Putamen (tissue), 1 donor: ENCODE data around the gene EIF2A.
"Not testable (repeated sequence)": the region's sequence is repeated elsewhere in the genome, so short reads cannot be mapped to it uniquely, and the experiment has no call there.

Experiments
- DNase-seq: peaks from one replicate; pipeline ENCODE4 v3.0.0-alpha.2; 2016; ENCODE audit warnings: low spot score

The EIF2A gene

DNA sequence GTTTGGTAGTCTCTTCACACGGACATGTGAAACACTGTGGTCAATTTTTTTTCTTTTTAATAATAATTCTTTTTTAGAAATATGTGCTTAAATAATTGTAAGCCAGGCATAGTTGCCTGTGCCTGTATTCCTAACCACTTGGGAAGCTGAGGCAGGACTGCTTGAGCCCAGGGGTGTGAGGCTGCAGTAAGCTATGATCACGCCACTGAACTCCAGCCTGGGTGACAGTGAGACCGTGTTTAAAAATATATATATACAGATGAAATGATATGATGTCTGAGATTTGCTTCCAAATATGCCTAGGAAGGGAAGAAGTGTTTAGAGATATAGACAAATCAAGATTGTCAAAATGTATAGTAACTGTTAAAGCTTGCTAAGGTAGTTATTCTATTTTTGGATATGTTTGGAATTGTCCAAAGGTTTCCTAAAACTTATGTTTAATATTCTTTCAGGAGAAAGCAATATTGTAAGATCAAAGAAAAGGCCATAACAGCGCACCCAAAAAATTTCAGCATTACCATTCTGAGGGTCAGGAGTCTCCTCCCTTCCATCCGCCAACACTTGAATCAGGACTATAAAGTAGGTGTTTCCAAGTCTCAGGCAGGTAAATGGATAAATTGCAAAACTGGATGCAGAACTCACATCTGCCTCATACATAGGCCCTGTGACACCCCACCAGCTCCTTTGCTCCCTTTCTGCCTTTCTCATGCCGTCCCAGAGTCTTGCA lies 56.0 kb downstream of the EIF2A start:
- no peak for DNase-seq

DNA sequence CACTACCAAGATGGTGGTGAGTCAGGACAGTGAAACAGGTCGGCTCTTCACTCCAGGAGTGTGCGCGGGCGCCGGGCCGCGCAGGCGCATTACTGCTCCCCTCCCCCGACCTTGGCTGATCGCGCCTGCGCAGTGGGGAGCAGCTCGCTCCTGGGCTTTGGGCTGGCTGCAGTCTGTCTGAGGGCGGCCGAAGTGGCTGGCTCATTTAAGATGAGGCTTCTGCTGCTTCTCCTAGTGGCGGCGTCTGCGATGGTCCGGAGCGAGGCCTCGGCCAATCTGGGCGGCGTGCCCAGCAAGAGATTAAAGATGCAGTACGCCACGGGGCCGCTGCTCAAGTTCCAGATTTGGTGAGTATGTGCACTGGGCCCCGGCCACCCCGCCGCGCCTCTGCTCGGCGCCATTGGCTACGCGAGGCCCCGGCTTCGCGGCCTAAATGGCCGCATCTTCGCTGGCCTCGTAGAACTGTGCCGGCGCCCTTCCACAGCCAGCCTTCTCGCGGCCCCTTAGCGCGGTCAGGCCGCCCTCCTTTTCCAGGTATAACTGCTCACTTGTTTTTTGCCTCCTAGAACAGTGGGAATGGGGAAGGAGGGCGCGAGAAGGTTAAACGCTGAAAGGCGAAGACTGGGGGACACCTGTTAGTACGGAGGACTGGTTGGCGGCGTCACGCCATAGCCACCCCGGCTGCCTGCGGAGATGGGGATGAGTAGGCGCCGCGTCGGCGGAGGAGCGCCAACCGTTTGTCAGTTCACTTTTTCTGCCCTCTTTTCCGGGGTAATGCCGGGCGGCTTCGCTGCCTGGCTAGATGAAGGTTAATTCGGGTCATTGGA lies 56.8 kb downstream of the EIF2A start, which contains the start of gene SELENOT:
TSS of gene SELENOT (plus strand) at position 169 of the 827 bp plus-strand sequence. CDS start at position 211, 42 bp downstream.
- DNase-seq: peak; percentile 94

DNA sequence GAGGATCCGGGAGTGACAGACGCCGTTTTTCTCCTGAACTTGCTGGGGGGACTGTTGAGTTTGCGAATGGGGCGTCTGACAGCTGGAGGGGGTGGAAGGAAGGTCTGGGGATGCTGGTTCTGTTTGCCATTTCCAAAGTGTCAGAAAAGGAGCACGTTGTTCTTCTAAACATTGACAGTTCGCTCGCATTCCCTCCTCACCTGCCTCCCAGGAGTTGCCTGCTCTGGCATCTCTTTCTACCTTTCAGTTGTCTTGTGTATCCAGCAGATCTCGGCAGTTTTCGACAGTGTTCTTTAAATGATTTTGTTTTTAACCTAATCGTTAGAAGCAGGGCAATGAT lies 57.4 kb downstream of the EIF2A start:
- no peak for DNase-seq

DNA sequence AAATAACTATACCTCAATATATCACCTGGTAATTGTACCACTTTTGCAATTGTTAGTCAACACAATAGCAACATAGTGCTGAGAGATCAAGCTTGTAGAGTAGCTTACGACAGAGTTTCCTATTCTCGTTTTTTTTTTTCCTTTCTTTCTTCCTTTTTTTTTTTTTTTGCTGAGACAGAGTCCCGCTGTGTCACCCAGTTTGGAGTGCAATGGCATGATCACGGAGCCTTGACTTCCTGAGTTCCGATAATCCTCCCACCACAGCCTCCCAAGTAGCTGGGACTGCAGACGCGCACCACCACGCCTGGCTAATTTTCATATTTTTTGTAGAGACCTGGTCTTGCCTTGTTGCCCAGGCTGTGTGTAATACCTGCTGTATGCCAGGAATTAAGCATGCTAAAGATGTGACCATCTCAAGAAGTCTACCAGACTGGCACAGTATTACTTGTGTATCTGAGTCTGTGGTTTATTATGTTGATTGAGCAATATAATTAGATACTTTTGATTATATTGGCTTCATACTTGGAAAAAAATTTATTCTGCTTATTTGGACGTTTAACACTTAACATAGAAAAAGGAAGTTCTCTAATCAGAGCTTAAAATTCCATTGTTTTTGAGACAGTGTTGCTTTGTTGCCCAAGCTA lies 59.5 kb downstream of the EIF2A start:
- DNase-seq: no peak

DNA sequence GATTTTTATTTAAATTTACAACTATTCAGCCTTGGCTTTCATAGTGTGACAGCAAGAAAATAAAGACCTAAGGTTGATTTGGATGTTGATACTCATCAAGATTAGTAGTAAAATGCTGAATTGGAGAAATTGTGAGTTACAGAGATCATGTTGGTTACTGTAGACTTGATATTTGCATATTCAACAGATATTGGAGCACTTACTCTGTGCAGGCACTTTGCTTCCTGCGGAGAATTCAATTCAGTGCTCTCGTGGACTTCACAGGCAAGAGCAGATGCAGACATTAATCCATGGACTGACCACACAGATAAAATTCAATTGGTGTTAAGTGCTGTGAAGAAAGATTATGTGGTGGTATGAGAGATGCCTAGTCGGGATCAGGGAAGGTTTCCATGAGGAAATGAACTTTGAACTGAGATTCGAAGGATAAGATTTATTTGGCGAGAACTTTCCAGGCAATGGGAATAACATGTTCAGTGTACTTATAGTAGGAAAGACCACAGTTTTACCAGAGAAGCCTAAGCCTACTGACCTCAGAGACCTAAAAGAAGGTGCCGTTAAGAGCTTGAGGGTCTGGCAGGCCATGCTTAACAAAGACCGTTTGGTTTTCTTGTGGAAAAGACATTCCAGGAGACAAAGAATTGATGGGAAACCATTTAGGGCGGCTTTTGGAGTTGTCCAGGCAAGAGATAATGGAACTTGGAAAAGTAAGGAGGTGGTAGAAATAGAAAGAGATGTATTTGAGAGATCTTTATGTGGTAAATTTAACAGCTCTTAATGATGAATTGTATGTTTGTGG lies 60.9 kb downstream of the EIF2A start:
- DNase-seq: no peak

DNA sequence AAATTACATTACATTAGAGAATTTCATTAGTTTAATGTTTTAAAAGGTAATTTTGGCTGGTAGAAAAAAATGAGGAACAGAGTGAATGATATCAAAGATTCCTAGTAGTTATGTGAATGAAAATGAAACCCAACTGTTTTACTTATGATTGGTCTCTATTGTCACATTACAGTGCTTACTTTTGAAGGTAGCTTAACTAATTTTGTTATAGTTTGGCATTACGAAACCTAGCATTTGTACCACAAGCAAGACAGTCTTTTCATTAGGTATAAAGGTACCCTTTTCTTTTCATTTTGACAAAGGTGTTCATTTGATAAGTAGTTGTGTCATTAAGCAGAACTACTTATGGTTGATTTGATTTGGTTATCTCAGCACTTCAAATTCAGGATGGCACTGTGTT lies 63.4 kb downstream of the EIF2A start:
- DNase-seq: no peak

DNA sequence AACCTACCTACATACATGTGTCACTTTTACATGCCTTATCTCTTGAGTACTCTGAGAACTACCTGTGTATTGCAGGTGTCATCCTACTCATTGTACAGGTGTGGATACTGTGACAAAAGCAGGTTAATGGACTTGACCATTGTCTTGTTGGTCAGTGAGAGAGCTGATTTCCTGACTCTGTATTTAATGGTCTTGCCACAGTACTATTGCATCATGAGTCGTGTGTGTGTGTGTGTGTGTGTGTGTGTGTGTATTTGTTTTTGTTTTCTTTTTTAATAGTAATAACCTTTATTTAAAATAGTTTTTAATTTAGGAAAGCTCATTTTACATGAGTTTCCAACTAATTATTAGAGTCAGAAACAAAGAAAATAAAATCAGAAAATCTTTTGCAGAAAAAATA lies 64.2 kb downstream of the EIF2A start:
- DNase-seq: no peak

DNA sequence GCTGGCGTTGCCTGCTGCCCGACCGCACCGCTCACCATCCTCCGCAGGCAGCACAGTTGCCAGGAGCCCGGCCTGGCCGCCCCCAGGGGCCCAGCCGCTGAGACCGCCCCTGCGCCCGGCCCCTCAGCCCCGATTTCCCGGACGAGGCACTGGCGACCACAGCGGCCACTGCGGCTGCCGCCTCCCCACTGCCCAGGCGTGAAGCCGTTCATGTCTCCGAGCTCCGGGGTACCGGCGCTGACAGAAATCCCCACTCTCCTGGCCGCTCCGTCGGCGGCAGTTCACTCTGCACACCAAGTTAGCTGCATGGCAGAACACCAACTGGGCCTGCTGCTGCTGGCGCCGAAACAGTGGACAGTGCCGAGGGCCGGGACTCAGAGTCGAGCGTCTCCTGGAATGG lies 65.1 kb downstream of the EIF2A start:
- no peak for DNase-seq

DNA sequence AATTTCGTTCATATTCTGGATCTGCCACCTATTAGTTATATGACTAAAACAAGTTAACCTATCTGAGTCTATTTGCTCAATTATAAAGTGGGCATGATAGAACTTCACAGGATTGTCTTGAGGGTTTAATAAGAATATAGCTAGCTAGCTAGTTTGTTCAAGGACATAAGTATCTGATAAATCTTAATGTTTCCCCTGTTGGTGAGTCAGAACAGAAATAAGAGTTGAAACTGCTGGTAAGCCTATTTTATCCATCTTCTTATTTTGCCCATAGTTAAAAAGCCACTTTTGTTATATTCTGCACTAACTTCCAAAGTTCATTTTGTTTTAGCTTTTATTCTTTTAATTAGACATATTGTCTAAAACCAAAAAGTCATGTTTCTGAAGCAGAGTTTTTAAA lies 65.9 kb downstream of the EIF2A start:
- no peak for DNase-seq

DNA sequence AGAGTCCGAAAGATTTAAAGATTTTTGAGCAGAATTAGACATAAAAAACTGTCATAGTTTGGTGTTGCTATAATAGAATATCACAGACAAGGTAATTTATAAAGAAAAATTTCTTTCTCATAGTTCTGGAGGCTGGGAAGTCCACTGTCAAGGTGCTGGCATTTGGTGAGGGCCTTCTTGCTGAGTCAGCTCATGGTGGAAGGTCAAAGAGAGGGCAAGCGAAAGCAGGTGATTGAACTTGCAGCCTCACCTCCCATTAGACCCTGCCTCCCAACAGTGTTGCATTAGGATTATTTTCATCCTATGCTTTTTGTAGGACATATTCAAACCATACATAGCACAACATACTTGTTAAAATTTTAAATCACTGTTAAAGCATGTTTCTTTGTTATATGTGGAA lies 66.4 kb downstream of the EIF2A start:
- no peak for DNase-seq

DNA sequence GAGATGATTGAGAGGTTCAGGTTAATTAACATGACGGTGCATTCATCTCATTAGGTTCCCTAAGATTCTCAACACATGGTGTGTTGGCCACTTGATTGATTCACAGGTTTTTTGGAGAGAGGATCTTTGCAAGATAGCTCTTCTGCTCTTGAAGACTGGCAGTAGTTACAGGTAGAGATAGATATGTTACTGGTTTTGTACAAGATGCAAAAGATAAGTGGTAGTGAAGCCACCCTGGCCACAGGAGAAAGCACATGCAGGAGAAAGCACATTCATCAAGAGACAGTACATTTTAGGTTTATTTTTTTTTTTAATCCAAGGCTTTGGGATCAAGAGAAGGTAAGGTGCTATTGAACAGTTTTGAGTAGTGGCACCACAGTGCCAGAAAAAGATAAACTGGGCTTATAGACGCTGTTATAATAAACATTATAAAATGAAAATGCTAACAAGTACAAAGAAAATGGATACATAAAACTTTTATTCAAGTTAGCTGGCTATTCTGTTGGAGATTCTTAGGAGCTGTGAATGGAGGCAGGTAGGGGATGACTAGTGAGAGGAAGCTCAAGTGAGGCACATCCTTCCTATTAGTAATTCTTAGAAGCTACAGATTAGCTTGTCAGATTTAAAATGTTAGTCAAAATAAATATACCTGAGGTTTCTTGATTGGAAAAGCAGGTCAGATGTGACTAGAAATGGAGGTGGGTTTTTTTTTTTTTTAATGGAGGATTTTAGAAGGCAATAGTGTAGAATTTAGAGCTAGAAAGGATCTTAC lies 67.3 kb downstream of the EIF2A start:
- no peak for DNase-seq

DNA sequence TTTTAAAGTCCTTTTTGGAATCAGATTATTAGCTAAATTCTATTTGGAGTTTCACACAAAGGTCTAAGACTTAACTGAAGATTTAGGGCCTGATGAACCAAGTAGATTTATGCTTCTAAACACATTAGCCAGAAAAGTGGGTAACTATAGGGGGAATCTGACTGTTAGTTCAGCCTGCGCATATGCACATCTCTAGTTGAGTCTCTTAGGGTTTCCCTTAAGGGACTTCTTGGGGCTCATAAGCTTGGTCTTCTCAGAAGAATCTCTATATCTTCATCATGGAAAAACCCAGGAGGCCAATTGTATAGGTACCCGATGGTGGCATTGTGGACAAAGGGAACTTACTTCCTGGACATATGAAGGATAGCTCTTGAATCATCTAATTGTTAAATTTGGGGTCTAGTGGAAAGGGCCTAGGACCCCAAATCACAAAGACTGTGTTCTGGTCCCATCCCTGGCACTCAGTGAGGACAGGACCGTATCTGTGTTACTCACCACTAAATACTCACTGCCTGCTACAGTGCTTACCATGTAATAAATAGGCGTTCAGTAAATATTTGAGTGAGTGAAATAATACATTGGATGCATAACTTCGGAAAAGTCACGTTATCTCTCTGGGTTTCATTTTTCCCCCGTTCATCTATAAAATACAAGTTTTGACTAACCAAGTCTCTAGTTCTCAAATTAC lies 73.6 kb downstream of the EIF2A start:
- no peak for DNase-seq

DNA sequence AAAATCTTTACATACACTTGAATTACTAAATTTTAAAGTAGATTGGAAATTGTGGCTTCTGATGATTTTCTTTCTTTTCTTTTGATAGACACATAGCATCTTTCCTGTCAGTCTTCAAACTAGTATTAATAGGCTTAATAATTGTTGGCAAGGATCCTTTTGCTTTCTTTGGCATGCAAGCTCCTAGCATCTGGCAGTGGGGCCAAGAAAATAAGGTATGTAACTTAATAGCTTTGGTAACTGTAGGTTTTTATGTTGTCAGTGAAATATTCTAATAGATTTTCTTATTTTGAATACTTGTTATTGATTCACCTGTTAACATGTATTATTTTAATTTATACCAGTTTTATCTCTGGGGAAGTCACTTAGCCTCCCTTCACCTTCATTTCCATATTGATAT lies 76.4 kb downstream of the EIF2A start:
- not testable (repeated sequence) for DNase-seq

DNA sequence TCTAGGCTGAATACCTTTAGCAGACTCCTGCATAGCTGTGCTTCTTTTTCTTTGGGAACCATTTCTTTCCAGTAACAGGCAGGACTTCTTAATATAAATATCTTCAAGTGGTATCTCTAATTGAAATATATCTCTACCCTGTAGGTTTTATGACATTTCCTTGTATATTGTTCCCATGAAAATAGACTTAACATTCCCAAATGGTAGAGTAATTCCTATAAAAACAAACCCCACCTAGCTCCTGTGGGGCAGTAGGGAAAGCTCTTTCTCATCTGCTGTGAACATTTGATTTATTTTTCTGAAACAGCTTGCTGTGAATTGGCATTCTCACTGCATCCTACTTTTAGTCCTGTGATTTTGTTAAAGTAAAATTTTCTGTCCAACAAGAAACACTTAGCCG lies 77.4 kb downstream of the EIF2A start:
- no peak for DNase-seq

DNA sequence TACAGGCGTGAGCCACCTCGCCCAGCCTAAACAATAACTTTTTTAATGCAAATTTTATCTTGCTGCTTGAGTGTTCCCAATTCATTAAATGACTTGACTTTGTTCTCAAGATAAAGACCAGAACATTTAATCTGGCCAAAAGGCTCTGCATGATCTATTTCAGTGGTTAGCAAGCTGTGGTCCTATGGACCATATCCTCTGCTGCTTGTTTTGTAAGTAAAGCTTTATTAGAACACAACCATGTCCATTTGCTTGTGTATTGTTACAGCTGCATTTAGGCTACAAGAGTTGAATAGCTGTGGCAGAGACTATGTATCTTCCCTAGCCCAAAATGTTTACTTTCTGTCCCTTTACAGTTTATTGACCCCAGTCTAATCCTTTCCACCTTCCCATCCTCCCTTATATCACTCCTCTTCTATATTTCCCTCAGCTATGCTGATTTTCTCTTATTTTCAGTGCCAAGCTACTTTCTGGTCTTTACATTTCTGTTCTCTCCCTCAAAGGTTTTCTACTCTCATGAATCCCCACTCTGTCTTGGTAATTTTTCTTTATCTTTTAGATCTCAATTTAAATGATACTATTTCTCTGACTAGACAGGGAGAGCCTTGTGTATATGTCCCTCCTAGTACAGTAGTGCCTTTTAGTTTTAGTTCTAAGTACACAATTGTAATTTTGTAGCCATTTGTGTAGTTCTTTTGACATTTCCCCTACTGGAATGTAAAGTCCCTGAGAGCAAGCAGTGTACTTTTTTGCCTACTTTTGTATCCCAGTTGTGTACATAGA lies 79.8 kb downstream of the EIF2A start:
- no peak for DNase-seq

DNA sequence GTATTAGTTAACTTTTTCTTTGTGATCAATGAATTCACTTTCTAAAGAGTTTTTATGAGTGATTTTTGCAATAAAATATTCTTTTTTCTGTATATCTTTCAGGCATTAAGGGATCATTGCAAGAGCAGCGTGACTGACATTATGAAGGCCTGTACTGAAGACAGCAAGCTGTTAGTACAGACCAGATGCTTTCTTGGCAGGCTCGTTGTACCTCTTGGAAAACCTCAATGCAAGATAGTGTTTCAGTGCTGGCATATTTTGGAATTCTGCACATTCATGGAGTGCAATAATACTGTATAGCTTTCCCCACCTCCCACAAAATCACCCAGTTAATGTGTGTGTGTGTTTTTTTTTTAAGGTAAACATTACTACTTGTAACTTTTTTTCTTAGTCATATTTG lies 81.0 kb downstream of the EIF2A start:
- no peak for DNase-seq

DNA sequence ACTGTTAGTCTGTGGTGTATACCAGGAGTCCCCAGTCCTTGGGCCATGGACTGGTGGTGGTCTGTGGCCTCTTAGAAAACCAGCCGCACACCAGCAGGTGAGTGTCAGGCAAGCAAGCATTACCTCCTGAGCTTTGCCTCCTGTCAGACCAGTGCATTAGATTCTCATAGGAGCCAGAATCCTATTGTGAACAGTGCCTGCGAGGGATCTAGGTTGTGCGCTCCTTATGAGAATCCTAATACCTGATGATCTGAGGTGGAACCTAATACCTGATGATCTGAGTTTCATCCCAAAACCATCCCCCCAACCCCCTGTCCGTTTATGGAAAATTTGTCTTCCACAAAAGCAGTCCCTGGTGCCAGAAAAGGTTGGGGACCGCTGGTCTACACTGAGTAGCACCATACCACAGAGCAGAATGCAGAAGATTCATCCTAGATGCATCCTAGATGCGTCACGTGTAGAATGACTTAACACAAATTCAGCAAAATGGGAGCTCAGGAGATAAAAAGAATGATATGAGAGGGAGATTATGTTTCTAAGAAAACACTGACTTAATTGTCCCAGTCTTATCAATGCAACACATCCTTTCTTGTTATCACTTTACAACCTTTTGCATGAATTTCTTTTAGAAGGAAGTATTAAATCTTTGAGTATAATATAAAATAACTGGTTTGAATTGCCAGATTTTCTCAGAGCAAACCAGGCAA lies 85.1 kb downstream of the EIF2A start:
- no peak for DNase-seq

DNA sequence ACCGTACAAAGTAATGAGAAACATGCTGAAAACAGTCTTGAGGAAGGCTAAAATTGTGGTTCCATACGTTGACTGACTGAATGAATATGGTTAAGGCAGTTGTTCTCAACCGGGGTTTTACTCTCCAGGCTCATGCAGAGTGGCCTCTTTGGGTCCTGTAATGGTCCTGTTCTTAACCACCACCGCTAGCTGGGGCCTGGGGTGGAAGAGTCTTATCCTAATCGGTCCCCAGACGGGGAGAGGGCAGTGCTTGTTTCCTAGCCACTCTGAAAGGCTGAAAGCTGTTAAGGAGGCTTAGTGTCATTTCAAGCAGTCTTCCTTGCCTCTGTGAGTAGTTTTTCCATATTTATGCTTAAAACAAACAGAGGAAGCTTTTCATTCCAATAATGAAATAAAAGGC lies 88.5 kb downstream of the EIF2A start:
- DNase-seq: no peak

DNA sequence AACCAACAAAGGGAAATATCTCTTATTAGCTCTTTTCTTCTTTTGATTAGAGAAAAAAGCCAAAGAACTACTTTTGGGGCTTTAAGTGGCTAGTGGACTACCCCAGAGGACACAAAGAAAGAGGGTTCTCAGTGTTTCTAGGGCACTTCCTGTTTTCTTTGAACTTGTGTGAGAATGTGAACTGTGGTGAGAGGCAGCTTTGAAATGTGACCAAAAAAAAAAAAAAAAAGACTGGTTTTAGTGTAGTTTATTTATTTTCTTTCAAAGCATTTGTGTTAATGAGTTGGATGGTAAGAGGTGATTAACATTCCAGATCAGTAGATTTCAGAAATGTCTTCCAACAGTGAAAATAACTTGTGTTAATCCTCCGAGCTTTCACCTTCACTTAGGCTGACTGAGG lies 88.9 kb downstream of the EIF2A start:
- no peak for DNase-seq
